UCSD-AML1 (cell line): ENCODE data around the gene CTNNA1.
"Not testable (repeated sequence)": the region's sequence is repeated elsewhere in the genome, so short reads cannot be mapped to it uniquely, and the experiment has no call there.

ENCODE experiments used
- DNase-seq: peaks from one replicate; lab custom pipeline; 2025; ENCODE audit not compliant: unreplicated experiment; lab: John Stamatoyannopoulos, UW

Gene CTNNA1

DNA sequence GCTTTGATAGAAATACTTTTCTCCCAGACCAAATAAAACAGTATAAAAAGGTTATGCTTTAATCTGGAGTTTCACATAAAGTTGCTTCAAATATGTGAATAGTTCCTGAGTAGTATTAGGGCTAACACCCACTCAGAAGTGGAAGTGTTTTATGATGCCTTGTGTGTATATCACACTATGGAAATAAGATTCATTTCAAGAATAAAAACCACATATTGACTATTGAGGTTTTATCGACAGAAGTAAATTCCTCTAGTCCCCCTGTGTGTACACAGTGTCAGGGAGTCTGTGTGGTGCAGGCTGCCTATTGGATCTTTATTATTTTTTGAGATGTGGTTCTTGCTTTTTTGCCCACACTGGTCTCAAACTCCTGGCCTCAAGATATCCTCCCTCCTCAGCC lies 142.7 kb downstream of the CTNNA1 start:
- no peak for DNase-seq

GRCh38 chr5:138898299-138898698 lies 145.1 kb downstream of the CTNNA1 start:
- no peak for DNase-seq

DNA sequence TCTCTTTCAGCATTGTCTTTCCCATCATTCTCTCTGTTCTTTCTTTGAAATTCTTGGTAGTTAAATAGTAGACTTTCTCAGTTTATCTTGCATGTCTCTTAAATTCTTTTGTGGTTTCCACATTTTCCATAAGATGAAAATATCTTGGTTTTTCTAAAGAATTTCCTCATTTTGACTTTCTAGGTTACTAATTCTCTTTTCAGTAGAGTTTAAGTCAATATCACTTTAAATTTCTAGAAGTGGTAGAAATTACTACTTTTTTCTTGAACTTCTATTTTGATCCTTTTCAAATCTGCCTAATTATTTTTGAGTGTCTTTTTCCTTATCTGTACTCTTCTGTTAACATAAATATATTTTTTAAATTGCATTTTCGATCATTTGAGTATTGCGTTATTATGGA lies 145.5 kb downstream of the CTNNA1 start:
- DNase-seq = no peak

- no peak for DNase-seq
Observed at GRCh38 chr5:138900281-138900965, 147.2 kb downstream of the CTNNA1 start.

DNA sequence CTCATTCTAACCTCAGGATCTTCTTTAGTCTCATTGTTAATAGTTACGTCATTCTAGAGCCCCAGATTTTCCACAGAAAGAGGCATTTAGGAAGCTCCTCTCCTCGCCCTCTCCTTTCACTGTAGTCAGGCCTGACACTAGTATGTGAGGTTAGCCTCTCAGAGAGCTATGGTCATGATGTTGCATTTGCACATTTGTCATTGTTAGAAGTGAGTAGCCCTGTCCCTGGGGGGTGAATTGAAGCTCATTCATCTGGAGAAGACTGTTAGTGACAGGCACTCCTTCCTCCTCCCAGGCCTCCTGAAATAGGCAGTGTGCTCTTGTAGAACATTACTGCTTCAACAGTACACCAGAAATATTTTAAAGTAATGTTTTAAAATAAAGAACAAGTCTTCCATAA lies 148.5 kb downstream of the CTNNA1 start:
- DNase-seq = no peak

DNA sequence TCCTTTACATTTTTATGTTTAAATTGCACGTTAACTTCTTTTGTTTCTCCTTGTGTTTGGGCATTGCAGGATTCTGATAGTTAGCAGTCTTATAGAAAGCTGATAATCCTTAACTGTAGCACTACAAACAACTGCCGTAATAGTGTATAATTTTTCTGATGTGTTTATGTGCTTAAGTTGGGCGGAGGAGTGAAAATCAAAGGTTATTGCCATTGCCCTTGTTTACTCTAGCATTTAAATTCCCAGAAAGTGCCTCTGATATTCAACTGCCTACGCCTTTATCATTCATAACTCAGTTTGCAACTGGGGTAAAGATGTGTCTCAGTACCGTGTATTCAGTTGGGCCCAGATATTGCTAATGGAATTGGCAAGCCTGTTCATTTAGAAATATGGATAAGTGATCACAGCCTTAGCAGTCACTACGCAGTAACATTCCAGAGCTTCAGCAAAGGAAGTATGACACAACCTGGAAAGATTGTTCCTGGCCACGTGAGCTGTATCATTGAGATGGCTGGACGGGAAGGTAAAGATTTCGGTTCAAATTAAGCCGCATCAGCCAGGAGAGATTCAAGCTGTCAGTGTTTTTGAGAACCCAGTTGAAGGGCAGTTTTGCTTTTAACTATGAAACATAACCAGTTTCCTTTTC lies 150.0 kb downstream of the CTNNA1 start:
- no peak for DNase-seq

DNA sequence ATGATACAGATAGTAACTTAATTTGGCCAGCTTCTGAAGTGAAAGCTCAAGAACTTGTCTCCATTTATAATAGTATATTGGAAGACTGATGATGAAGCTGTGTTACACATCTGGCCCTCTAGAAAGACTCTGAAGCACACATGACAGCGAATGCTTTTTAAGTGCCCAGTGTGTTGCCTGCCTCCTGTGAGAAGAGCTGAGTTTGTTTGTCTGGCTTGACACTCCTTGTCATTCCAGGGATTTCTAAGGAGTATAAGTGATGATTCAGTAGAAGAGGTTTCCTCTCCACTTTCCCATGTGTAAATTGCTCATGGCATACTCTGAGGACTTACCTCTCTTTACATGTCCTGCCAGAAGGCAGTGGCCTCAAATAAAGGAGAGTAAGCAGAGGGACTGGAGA lies 152.3 kb downstream of the CTNNA1 start:
- DNase-seq = no peak

GRCh38 chr5:138909734-138910133 lies 156.5 kb downstream of the CTNNA1 start:
- no peak for DNase-seq

DNA sequence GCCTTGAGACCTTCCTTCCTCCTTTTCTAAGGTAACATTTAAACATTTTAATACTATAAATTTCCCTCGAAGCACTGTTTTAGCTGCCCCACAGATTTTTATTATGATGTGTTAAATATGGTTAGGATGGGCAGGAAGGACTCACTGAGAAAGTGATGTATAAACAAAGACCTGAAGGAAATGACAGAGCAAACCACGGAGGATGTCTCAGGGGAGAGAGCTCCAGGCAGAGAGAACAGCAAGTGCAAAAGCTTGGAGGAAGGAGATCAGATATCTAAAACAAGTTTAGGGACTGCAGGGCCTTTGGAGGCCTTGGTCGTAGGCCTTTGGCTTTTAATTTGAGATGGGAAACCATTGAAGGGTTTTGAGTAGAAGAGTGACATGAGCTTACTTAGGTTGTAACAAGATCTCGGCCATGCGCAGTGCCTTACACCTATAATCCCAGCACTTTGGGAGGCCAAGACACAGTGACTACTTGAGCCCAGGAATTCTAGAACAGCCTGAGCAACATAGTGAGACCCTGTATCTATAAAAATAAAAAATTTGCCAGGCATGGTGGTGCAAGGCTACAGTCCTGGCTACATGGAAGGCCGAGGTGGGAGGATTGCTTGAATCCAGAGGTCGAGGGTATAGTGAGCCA lies 157.4 kb downstream of the CTNNA1 start:
- DNase-seq = no peak

- no peak for DNase-seq
Observed at GRCh38 chr5:138911441-138911840, 158.2 kb downstream of the CTNNA1 start.

GRCh38 chr5:138912093-138912492 lies 158.9 kb downstream of the CTNNA1 start:
- no peak for DNase-seq

DNA sequence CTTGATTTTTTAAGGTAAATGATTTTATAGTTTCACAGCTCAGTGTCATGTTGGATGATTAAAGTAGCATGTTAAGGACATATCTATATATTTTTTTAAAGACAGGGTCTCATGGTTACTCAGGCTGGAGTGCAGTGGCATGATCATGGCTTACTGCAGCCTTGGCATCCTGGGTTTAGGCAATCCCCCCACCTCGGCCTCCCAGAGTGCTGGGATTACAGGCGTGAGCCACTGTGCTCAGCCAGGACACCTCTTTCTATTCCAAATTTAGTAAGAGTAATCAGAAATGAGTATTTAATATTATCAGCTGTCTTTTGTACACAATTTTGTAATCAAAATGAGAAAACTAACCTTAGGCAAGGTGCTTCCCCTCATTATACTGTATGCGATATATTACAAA lies 160.5 kb downstream of the CTNNA1 start:
- no peak for DNase-seq

- no peak for DNase-seq
Observed at GRCh38 chr5:138914338-138914737, 161.1 kb downstream of the CTNNA1 start.

DNA sequence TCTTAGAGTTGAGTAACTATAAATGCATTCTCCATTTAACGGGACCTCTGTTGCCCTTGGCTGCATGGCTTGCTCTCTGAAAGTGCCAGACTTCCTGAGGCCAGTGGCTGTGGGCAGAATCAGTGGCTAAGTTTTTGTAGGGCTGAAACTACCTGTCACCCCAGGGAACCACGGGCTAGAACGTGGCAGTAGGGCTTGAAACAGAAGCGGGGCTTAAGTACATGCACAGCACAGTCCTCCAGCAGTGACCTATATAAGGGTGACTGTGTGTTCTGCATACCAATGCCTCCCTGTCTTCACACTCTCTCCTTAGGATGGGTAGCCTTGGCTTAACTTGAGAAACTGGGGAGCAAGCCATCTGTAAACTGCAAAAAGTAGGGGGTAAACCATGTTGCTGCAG lies 165.5 kb downstream of the CTNNA1 start:
- no peak for DNase-seq

DNA sequence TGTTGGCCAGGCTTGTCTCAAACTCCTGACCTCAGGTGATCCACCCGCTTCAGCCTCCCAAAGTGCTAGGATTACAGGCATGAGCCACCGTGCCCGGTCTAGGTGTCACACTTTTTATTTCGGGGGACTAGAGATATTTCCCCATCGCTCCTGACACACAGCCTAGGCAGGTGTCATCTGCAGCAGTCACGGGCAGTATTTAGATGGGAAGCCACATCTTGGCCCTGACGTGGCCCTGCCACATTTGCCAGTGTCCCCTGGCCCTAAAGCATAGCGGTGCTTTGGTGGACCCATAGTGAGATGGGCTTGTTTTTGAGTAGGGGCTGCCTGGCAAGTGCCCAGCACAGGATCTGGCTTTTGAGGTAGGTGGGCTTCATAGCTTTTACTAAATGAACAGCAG lies 167.0 kb downstream of the CTNNA1 start:
- DNase-seq = no peak

DNA sequence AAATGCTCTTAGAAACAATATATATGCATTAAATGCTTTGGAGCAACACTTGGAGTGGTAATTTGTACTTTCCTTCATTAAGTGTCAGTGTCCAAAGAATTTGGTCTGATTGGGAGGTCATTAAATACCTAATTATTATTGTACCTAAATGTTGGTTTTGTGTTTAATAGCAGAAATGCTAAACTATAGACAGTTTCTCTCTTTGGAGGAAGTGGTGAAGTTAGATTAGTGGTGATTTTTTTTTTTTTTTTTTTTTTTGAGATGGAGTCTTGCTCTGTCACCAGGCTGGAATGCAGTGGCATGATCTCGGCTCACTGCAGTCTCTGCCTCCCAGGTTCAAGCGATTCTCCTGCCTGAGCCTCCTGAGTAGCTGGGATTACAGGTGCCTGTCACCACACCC lies 168.1 kb downstream of the CTNNA1 start:
- not testable (repeated sequence) for DNase-seq

DNA sequence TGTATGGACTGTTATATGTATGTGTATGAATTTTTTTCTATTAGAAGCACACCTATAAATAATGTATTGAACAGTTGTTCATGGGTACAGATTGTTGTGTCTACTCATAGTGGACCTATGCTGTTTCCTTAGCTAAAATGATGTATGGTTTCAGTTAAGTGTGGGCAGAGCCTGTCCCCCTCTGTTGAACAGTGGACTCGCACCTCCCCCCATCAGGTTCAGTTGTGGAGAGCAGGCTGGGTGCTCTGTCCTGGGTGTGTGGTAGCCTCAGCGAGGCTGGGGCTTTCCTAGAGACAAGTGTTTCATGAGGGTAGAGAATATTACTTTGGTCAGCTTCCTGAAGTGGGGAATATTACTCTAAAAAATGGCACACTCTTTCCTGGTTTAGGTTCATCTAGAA lies 169.3 kb downstream of the CTNNA1 start:
- DNase-seq = no peak

DNA sequence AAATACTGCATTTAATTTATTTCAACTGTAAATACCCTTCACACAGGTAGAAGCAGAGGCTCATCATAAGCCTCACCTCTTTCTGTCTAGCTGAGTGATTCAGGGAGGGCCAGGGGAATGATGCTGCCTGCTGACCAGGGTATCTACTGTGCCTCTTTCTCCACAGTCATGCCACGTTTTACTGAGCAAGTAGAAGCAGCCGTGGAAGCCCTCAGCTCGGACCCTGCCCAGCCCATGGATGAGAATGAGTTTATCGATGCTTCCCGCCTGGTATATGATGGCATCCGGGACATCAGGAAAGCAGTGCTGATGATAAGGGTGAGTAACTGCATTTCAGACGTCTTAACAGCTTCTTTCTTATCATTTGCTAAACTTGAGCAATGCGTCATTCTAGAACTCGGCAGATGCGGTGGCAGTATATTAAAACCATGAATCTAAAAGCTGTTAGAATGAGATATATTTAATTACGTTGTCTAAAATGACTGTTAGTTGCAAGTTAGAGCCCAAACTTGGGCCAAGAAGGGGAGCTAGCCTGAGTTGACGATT lies 171.9 kb downstream of the CTNNA1 start:
- no peak for DNase-seq

- DNase-seq = no peak
Observed at GRCh38 chr5:138926257-138926656, 173.0 kb downstream of the CTNNA1 start.

DNA sequence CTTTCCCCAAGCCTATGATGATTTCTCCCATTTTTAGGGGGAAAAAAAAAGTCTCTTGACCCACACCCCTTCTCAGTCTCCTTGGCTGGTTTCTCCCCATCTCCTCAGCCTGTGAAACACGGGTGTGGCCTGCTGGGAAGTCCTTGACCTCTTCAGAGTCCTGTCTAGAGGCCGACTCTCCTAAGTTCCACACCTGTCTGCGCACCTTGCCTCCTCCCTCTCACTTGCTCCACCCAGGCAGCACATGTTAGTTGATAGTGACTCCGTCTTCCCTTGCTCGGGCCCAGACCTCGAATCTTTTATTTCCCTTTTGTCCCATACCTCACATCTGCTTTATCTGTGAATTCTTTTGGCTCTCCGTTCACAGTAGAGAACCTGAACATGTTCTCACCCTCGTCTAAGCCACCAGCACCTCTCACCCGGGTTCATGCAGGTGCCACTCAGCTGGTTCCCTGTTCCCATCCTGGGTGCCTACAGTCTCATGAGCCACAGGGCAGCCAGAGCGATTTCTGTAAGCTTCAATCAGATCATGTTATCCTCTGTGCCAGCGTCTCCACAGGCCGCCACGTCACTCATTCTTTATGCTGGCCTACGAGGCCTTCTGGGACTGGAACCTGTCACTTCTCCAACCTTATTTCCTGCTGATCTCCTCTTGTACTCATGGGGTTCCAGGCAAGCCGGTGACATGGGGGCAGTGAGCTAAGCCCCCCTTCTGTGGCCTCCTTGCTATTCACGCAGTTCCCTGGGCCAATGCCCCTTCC lies 173.6 kb downstream of the CTNNA1 start:
- no peak for DNase-seq

DNA sequence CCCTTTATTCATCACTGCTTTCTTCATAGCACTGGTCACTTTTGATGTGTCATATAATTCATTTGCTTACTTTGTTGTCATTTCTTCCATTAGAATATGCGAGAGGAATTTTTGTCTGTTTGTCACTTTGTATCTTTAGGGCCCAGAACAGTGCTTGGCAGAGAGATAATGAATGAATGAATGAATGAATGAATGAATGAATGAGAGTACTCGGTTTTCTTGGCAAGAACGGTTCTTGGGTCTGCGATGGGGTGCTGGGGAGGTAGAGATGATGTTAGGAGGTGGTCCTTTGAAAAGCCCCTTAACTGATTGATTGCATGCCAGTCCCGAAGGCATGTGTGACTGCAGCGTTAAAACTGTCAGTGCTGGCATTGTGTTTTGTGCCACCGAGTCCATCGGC lies 174.3 kb downstream of the CTNNA1 start:
- no peak for DNase-seq
